B cell (primary cell): ENCODE data around the gene MPL.

ENCODE experiments used
- EZH2 ChIP-seq: IDR thresholded peaks from 2 replicates; pipeline ENCODE4 v1.6.1; 2012; ENCODE audit warnings: borderline replicate concordance, low read depth, mild to moderate bottlenecking, moderate library complexity, low read length; ENCODE audit not compliant: insufficient read depth, poor library complexity, severe bottlenecking
- TF ChIP-seq, protein P1 (sequence below): fragments of 200-600 bp; IDR thresholded peaks from one replicate; pipeline ENCODE4 v1.8.0; 2022; ENCODE audit warnings: antibody characterized with exemption, mild to moderate bottlenecking

- TF ChIP-seq, protein P1, sequence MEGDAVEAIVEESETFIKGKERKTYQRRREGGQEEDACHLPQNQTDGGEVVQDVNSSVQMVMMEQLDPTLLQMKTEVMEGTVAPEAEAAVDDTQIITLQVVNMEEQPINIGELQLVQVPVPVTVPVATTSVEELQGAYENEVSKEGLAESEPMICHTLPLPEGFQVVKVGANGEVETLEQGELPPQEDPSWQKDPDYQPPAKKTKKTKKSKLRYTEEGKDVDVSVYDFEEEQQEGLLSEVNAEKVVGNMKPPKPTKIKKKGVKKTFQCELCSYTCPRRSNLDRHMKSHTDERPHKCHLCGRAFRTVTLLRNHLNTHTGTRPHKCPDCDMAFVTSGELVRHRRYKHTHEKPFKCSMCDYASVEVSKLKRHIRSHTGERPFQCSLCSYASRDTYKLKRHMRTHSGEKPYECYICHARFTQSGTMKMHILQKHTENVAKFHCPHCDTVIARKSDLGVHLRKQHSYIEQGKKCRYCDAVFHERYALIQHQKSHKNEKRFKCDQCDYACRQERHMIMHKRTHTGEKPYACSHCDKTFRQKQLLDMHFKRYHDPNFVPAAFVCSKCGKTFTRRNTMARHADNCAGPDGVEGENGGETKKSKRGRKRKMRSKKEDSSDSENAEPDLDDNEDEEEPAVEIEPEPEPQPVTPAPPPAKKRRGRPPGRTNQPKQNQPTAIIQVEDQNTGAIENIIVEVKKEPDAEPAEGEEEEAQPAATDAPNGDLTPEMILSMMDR, result no peak
- TF ChIP-seq EZH2, result no peak
These were observed 19.6 kb downstream of the MPL start for GRCh38 chr1:43357251-43357650.
